Hepatocyte (in vitro differentiated cells): ENCODE results near the gene SLC39A13.

Experiments used
- EZH2 ChIP-seq: fragments of 200-600 bp; sonication (generic); IDR thresholded peaks from 2 replicates; pipeline ENCODE4 v1.6.1; 2016; ENCODE audit warnings: antibody characterized with exemption, mild to moderate bottlenecking, borderline replicate concordance
- TF ChIP-seq, protein P1 (sequence below): fragments of 200-600 bp; sonication (generic); IDR thresholded peaks from 2 replicates; pipeline ENCODE4 v1.5.1; 2016; ENCODE audit warnings: antibody characterized with exemption, mild to moderate bottlenecking; ENCODE audit not compliant: poor library complexity

DNA sequence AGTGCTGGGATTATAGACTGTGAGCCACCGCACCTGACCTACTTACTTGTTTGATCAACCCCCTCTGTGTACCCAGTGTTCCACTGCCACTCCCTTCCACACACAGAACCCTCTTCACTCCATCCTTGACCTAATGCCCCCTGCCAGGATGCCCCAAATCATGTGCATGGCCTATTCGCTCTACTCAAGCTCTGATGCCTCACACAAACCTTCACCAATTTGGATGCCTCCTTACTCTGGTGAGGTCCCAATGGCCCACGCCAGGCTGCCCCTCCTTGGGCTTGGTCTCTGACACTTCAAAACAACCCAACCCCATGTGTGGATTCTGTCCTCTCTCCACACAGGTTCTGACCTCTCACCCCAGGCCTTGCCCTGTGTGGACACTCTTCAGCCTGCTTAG lies 27.3 kb downstream of the SLC39A13 start:
- TF ChIP-seq, protein P1, sequence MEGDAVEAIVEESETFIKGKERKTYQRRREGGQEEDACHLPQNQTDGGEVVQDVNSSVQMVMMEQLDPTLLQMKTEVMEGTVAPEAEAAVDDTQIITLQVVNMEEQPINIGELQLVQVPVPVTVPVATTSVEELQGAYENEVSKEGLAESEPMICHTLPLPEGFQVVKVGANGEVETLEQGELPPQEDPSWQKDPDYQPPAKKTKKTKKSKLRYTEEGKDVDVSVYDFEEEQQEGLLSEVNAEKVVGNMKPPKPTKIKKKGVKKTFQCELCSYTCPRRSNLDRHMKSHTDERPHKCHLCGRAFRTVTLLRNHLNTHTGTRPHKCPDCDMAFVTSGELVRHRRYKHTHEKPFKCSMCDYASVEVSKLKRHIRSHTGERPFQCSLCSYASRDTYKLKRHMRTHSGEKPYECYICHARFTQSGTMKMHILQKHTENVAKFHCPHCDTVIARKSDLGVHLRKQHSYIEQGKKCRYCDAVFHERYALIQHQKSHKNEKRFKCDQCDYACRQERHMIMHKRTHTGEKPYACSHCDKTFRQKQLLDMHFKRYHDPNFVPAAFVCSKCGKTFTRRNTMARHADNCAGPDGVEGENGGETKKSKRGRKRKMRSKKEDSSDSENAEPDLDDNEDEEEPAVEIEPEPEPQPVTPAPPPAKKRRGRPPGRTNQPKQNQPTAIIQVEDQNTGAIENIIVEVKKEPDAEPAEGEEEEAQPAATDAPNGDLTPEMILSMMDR = no peak
- TF ChIP-seq EZH2 = no peak
